GM21526 (cell line): ENCODE data around the gene DGKI.
"Not testable (repeated sequence)": the region's sequence is repeated elsewhere in the genome, so short reads cannot be mapped to it uniquely, and the experiment has no call there.

Experiments used
- ATAC-seq: cut with Tn5 transposase; IDR thresholded peaks from one replicate; pipeline ENCODE4 v1.9.1; 2021; ENCODE audit warnings: moderate library complexity; ENCODE audit not compliant: unreplicated experiment, low FRiP score

Gene DGKI

GRCh38 chr7:137836541-137836940 is 10.2 kb downstream of the DGKI start:
- ATAC-seq: no peak

- no peak for ATAC-seq
Measured at GRCh38 chr7:137836113-137836509, 10.7 kb downstream of the DGKI start.

DNA sequence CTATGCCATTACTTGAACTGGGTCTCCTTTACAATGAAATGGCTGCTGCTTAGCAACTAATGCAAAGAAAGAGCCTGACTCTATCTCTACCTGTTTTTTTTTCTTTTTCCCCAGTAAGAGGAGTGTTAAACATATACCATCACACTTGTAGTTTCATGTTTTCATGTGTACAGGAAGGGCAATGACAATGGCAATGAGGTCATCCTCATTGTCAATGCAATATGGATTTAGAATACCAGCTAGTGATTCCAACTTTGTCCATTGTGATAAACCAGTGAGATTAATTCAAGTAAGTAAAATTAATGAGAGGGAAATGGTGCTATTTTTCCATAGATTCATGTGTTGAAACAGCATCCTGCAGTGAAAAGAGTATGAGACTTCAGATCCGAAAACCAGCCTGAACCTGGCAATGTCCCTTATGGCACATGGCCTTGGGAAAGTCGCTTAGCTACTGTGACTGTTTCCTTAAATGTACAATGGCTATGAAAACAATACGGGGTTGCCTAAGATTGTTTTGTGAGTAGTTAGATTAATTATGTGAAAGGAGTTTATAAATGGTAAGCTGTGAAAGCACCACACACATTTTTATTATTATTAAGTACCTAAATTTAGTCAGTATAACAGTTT is 11.2 kb downstream of the DGKI start:
- no peak for ATAC-seq

GRCh38 chr7:137834552-137834951 is 12.2 kb downstream of the DGKI start:
- no peak for ATAC-seq

- ATAC-seq: not testable (repeated sequence)
Measured at GRCh38 chr7:137832990-137833389, 13.8 kb downstream of the DGKI start.

DNA sequence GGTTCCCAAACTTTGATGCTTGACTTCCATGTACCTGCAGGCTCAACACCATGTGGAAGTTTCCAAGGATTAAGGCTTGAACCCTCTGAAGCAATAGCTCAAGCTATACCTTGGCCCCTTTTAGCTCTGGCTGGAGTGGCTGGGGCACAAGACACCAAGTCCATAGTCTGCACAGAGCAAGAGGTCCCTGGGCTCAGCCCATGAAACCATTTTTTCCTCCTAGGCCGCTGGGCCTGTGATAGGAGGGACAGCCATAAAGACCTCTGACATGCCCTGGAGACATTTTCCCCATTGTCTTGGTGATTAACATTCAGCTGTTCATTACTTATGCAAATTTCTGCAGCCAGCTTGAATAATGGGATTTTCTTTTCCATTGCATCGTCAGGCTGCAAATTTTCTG is 14.4 kb downstream of the DGKI start:
- no peak for ATAC-seq

- not testable (repeated sequence) for ATAC-seq
Measured at GRCh38 chr7:137831555-137831954, 15.2 kb downstream of the DGKI start.

DNA sequence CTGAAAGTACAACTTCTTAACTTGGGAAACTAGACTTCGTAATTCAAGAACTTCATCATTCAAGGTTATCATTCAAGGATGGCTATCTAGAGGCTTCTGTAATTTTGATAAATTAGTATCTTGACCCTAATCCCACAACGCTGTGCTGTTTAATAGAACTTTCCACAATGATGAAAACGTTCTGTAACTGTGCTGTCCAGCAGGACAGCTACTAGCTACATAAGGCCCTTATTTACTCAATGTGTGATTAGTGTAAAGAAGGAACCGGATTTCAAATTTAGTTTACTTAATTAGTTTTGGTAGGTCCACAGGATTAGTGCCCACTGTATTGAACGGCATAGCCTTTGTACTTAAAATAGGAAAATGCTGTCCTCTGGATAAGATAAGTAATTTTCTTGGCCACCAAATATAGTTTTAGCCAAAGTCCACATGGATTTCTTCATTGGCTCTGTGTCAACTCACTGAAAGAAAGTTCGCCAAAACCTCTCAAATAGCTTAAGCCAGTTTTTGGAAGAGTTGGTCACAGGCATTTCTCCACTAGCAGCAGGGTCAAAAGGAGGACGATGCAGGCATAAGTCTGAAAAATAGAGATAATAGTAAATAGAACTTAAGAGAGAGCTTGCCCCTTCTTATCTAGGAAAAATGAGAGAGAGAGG is 17.3 kb downstream of the DGKI start:
- no peak for ATAC-seq

DNA sequence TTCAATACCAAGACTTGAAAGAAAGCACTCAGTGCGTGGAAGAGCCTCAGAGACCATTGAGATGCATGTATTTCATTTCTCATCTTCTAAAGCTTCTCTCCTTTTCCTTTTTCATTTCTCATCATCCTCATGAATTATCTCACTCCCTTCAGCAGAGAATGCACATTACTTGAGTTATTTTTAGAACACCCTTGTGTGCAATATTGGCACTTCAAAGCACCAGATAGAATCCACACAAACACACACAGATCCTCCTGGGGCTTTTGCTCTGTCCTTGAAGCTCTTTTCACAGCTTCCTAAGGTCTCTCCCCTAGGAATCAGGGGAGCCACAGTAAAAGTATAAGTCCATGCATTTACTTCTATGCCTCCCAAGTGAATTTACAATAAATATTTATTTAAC is 18.3 kb downstream of the DGKI start:
- ATAC-seq: no peak

DNA sequence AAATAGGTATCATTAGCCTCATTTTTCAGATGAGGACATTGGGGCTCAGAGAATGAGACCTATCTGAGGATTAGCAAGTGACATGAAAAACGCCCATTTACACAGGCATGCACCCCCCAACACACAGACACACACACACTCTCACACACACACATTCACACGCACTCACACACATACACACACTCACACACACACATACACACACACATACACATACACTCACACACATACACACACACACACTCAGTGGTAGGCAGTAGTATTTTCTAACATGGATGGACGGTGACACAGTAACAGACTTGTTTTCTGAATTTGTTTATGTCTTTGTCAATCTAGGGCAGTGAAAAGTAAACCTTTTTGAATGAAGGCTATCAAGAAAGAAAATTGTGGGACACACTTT is 21.3 kb downstream of the DGKI start:
- ATAC-seq: no peak

- no peak for ATAC-seq
Measured at GRCh38 chr7:137820677-137821420, 25.9 kb downstream of the DGKI start.

DNA sequence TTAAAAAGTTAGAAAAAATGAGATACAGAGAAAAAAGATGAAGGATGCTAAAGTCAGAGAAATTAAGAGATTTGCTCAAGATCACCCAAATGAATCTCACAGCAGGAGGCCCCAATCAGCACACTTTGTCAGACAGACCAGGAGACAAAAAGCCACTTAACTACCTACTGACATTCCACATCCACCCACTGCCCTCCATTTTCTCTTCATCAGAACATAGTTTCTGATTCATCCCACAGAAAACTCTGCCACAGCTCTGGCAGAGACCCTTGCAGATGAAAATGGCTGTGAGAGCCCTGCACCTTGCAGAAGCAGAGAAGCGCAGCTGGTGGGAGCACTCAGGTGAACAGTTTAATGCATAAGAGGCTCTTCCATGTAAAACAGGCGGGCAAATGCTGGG is 26.6 kb downstream of the DGKI start:
- ATAC-seq: no peak

DNA sequence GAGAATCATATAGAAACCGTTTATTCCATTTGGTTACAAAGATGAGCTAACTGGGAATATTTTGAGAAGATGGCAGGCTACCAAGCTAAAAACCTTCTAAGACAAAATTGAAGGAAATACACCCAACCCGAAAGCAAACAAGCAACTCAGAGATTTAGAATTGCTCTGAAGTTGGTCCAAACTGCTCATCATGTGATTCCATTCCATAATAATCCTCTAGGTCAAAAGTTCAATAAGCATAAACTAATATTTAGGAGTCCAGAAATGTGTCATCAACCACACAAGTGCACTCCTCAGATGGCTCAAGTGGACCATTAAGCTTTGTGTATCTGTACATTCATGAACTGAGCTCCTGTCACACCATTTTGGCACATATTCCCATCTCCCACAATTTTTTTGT is 28.7 kb downstream of the DGKI start:
- ATAC-seq: no peak

DNA sequence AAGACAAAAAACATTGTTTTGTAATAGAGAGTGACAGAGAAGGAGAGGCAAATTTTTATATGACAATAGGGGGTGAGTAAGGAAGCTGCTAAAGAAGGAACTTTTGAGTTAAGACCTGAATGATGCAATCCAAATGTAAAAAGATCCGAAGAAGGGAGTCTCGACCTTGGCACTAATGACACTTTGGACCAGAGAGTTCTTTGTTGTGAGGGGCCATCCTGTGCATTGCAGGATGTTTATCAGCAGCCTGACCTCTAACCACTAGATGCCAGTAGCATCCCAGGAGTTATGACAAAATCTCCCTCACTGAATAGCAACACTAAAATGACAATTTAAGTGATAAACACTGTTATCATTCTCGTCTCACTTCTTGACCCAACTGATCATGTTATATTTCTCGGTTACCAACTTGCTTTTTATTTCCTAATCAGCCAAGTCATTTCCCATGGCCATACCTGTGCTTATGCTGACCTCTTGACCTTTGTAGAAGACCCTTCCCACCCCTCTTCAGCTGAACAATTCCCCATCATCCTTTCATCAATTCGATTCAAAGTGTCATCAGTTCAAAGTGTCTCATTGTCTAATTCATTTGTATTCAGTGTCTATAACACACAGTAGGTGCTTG is 30.0 kb downstream of the DGKI start:
- ATAC-seq: no peak

DNA sequence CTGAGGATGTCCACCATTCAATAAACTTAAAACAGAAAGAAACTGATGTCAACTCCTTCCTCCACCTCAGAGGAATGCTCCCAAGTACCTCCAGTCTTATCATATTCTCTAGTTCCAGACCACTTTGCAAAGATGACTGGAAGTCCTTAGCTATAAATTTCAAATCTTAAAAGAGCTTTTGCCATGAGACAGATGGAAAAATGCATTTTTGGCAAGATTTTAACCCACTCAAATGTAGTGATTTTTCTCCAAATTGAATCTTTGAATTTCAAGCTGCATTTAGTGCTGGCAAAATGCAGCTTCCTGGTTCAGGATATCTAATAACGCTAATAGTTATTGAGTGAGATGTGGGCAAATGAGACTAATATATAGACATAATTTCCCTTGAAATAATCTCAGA is 33.2 kb downstream of the DGKI start:
- ATAC-seq: no peak

DNA sequence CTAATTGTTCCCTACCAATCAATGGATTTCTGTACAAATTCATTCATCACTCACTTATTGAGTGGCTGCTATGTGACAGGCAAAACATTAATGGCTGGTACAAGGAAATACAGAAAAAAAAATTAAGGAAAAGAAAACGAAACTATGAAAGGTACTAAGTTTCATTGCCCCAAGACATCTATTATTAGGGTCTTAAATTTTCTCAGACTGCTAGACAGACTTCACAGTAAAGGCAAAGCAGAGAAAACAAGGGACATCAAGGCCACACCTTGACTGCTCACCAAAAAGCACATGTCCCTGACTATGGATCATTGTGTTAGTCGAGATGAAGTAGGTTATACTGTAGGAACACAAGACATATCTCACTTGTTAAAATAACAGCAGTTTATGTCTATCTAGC is 36.5 kb downstream of the DGKI start:
- no peak for ATAC-seq

DNA sequence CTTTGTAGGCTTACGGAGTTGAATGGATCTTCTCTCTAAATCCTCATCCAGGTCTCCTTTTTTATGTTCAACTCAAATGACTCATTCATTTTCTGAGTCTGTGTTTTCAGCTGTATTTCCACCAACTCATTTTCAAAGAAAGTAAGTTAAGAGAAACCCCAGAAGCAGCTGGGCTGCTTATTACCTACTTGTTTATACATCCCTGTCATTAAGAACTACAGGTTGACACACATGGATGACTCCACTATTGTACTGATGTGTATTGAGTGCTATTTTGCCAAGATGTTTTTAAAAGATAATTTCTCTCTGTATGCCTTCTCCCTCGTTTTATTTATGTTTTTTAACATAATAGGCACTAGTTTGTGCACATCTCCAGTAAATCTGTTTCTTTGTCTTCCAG is 41.9 kb downstream of the DGKI start:
- no peak for ATAC-seq

- ATAC-seq: no peak
Measured at GRCh38 chr7:137801491-137801890, 45.3 kb downstream of the DGKI start.

- no peak for ATAC-seq
Measured at GRCh38 chr7:137801003-137801402, 45.8 kb downstream of the DGKI start.

DNA sequence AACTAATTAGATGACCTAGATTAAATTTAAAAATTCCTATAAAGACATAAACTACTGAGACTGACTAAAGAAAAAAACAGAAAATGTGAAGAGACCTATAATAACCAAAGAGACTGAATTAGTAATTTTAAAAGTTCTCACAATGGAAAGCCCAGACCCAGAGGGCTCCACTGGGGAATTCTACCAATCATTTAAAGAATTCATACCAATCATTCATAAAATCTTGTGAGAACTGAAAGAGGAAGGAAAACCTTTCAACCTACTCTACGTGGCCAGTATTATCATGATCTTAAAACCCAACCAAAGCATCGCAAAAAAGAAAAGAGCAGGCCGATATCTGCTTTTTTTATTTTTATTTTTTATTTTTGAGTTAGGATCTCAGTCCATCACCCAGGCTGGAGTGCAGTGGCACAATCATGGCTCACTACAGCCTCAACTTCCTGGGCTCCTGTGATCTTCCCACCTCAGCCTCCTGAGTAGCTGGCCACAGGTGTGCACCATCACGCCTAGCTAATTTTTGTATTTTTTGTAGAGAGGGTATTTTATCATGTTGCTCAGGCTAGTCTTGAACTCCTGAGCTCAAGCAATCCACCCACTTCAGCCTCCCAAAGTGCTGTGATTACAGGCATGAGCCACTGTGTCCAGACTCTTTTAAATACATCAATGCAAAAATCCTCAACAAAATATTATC is 48.6 kb downstream of the DGKI start:
- ATAC-seq: peak; percentile 84

- no peak for ATAC-seq
Measured at GRCh38 chr7:137795211-137795610, 51.6 kb downstream of the DGKI start.
